Femur (tissue), 1 donor: ENCODE measurements around the gene ARSG.
"Not testable (repeated sequence)": the region's sequence is repeated elsewhere in the genome, so short reads cannot be mapped to it uniquely, and the experiment has no call there.

Source experiments
- DNase-seq: peaks from one replicate; pipeline ENCODE4 v3.0.0-alpha.2; 2017

Gene ARSG

GRCh38 chr17:68290955-68291835, at the start of gene ARSG, which contains the start of gene SLC16A6:
ARSG (plus strand) TSS chr17:68291495; CDS start chr17:68307494, 15,999 bp downstream.
SLC16A6 (minus strand) TSS chr17:68291127; CDS start chr17:68278320, 12,807 bp downstream.
- DNase-seq: peak; percentile 77

GRCh38 chr17:68246271-68247028, 44.8 kb upstream of the ARSG start:
- peak; percentile 41 for DNase-seq

- peak; percentile 97 for DNase-seq
These were observed 43.7 kb upstream of the ARSG start, which contains the start of gene AMZ2 for GRCh38 chr17:68247445-68248198. AMZ2 (plus strand) TSS chr17:68248043; CDS start chr17:68250188, 2,145 bp downstream.

DNA sequence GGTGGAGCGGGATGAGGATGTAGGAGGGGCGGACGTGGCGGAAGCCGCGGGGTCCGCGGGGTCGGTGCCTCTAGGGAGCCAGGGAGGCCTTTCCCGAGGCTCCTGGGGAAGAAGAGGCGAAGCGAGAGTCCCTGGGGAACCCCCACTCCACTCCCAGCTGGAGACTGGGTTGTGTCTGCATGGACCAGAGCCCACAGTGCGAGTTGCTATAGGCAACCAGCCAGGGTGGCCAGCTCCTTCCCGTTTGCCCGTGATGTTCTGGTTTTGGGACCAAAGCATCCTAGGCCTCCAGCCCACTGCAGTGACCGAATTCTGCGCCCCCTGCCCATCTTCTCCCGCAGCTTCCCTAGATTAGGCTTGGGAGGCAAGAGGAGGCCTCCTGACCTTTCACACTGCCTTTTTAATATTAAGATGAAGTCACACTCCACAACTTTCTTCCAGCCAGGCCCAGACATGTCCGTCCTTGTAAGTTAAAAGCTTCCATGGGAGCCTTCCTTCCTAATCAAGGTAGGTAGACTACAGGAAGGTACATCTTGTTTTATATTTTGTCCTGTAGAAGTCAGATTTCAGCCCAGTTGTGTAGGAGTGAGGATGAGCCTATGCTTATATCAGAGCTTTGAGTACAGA, 43.0 kb upstream of the ARSG start:
- no peak for DNase-seq

GRCh38 chr17:68248891-68249290, 42.4 kb upstream of the ARSG start:
- no peak for DNase-seq

DNA sequence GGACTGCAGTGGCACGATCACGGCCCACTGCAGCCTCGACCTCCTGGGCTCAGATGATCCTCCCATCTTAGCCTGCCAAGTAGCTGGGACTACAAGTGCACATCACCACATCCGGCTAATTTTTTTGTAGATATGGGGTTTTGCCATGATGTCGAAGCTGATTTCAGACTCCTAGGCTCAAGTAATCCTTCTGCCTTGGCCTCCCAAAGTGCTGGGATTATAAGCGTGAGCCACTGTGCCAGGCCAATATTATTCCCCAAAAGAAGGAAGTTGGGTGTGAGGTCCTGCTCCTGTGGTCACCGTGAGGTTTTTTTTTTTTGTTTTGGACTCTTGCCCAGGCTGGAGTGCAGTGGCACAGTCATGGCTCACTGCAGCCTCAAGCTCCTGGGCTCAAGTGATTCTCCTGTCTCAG, 41.9 kb upstream of the ARSG start:
- no peak for DNase-seq

DNA sequence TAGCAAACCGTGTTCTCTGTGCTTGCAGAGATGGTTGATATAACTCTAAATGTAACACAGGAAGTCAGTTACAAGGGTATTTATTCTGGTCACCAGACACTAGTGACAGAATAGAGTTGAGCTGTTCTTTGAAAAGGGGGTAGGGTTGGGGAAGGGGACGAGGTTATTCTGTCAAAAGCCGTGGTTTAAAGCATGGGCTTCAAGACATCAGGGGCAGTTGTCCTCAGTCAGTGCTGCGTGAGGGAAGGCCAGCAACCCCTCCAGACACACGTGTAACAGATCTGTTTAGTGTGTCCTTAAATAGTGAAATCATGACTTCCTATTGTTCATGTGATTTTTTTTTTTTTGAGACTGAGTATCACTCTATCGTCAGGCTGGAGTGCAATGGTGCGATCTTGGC, 37.9 kb upstream of the ARSG start:
- DNase-seq: not testable (repeated sequence)

GRCh38 chr17:68255151-68255550, 36.1 kb upstream of the ARSG start:
- DNase-seq: no peak

- DNase-seq: no peak
These were observed 35.4 kb upstream of the ARSG start for GRCh38 chr17:68255731-68256538.

GRCh38 chr17:68256701-68257100, 34.6 kb upstream of the ARSG start:
- DNase-seq: not testable (repeated sequence)

DNA sequence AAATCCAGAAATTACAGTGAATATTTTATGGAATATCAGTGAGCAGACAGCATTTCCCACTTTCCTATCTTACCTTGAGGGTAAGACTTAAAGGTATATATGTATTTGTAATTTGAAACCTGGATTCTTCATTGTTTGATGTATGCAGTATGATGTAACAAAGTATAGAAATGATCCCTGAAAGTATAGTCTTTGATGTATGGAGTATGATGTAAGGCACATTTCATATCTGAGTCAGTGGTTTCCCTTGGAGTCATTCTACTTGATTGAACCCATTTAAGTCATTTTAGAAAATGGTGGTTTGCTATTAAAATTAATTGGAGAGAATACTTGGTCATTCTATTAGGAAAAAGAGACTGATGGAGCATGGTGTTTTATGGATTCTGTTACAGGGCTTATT, 33.4 kb upstream of the ARSG start:
- no peak for DNase-seq

DNA sequence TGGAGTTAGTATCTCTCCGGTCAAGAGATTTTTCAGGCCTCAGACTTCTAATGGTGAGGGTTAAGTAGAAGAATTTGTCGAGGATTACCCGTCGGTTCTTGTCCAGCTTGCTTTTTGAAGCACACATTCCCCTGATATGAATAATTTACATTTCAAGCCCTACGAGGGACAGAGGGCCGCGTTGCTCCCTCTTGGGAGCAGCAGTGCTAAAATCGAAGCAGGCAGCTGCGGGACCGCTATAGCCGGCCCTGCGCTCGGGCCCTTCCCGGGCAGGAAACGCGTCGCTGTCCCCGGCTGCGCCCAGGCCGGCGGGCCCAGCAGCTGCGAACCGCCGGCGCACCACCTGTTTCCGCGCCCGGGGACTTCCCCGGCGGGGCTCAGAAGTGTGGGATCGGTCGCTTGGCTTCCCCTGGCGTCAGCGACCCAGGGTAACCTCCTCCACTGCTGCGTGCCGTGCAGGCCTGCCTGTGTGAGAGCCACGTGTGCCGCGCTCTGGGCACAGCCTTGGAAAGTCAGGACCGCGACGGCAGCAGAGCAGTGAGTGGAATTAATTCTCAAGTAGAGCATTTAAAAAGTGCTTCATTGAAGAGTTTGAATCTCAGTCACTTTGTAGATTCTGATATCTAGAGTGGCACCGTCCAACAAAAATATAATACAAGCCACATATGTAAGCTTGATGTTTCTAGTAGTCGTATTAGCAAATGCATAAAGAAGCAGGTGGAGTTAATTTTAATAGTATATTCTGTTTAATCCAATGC, 32.2 kb upstream of the ARSG start:
- DNase-seq: peak; percentile 82

DNA sequence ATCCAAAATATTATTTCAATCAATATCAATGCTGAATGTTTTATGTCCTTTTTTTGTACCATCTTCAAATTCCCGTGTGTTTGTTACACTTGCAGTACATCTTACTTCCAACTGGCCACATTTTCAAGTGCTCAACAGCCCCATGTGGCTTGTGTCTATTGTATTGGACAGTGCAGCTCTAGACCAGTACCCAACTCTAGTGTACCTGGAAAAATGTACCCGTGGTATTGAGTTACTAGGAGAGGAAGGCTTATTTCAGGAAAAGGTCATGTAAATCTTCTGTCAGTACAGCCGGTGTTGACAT, 31.7 kb upstream of the ARSG start:
- not testable (repeated sequence) for DNase-seq

- no peak for DNase-seq
These were observed 31.1 kb upstream of the ARSG start for GRCh38 chr17:68260051-68260762.

DNA sequence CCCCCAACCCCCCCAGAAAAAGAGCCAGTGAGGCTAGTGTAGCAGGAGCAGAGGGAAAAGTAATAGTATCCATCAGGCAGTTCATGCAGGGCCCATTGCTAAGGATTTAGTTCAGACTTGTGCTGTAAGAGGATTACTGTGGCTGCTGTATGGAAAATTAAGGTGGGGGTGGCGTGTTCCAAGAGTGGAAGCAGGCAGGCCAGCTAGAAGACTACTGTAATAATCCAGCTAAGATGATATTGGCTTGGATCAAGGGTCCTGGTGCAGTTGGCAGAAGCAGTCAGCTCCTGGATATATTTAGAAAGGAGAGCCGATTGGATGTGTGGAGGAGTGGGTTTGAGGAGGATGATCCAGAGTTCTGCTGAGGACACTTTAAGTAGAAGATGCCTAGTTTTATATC, 28.8 kb upstream of the ARSG start:
- peak; percentile 20 for DNase-seq

- not testable (repeated sequence) for DNase-seq
These were observed 28.1 kb upstream of the ARSG start for GRCh38 chr17:68263101-68263681.

DNA sequence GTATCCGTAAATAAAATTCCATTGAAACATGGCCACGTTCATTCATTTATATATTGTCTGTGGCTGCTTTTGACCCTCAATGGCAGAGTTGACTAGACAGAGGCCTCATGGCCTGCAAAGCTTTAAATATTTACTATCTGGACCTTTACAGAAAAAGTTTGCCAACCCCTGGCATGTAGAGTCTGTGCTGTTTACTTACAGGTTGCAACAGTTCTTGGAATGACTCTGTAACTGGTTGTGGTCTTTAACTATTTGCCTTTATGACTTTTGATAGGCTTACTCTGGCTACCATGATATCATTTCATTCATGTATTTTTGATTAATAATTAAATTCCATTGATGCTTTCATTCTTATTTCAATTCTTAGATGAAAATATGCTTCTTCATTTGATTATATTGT, 25.5 kb upstream of the ARSG start:
- not testable (repeated sequence) for DNase-seq

DNA sequence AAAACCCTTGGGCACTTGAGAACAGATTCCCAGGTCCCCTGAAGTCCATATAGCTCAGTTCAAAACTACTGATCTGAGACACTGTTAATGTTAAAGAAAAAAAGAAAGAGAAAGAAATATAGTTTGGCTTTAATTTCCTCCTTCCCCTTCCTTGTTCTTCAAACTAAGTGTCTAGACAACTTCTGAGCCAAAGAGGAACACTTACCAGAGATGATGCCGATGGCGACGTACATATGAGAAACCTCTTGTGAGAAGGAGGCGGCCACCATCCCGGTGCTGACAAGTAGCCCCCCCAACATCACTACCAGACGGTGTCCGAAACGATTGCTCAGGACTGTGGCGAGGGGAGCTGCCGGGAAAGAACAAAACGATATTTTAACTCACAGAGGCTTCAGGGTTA, 17.6 kb upstream of the ARSG start:
- no peak for DNase-seq

DNA sequence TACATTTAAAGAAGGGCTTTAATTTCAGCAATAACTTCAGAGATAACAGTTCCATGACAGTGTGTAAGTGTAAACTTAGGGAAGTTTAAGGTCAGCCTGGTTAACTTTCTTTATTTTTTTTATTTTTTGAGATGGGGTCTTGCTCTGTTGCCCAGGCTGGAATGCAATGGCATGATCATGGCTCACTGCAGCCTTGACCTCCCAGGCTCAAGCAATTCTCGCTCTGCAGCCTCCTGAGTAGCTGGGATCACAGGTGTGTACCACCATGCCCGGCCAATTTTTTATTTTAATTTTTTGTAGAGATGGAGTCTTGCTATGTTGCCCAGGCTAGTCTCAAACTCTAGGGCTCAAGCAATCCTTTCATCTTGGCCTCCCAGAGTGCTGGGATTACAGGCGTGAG, 15.0 kb upstream of the ARSG start:
- DNase-seq: not testable (repeated sequence)

- DNase-seq: no peak
These were observed 13.5 kb upstream of the ARSG start for GRCh38 chr17:68277807-68278206.
